DMS53 treated with DMSO at 0.1 percent for 48 hours (cell line): ENCODE results near the gene KCMF1.

Experiments used
- DNase-seq: peaks from one replicate; lab custom pipeline; 2025; ENCODE audit not compliant: unreplicated experiment; lab: John Stamatoyannopoulos, UW

The KCMF1 gene

GRCh38 chr2:84980263-84980983 is 9.5 kb downstream of the KCMF1 start:
- DNase-seq, result no peak

DNA sequence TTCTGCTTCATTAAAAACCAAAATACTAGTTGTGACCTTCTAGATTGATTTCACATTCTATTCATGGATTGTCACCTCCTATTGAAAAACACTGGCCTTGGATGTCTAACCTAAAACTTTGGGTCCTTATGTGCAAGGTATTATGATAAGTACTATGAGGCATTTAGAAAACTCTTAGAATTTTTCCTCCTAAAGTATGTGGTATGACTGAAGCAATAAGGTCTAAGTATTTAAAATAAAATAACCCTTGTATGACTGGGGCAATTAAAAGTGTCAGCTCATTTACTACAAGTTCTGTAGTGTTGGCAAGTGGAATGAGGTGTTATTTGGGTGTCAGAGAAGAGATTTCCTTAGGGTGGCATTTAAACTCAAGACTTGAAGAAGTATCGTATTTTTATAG is 15.1 kb downstream of the KCMF1 start:
- DNase-seq, result no peak

DNA sequence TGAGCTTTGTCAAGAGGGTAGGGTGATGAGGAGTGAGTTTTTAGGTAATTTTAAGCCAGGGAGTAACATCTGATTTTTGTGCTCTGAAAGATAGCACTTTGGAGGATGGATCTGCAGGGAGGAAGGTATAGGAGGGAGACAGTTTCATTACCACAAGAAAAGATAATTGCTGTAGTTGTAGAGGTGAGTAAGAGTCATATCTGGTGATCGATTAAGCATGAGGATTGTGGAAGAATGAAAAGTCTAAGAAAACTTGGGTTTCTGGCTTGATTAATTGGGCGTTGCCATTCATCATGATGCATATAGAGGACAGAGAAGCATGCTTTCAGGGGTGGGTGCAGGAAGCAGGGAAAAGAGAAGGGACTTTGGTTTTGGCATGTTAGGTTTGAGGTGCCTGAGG is 18.5 kb downstream of the KCMF1 start:
- DNase-seq, result no peak

DNA sequence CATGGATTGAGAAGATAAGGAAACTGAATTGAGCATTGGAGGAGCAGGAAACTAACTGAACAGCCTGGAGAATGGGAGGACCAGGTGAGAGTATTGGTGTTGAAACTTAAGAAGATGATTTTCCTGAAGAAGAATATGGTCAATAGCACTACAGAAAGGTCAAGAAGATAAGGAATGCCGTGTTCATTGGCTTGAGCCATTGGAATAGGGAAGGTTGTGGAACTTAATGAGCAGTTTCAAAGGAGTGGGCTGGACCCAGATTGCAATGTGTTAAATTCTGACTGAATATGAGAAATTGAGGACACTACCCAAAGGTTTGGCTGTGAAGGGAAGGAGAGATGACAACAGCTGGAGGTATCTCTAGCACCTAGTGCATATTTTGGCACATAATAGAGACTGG is 19.0 kb downstream of the KCMF1 start:
- no peak for DNase-seq

DNA sequence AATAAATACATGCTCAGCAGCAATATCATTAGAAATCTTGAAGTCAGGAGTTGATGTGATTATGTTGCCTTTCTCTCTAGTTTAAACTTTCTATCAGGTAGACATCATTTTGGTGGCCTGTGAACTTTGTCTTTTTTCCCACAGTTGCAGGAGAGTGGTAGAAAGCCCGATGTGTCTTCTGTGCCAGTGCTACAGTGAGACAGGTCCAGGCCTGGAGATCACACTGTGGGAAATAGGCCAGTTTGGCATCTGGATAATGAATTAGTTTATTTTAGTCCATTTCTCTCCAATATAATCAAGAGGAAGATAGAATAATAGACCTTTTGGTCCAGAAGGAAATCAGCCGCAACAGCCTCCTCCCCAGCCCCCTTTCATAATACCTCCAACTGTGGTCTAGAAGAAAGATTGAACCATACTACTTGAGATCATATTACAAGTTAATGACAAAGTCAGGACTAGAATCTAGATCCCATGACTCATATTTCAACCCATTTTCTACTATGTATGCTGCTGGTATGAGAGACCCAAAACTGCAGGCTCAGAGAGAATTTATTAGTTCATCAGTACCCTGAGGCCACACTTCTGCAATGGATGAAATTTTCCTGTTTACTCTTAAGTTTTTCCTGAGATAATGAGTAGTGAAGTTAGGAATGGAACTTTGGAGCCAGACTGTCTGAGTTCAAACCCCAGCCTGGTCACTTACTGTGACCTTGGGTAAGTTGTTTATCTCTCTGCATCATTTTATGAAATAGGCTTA is 20.6 kb downstream of the KCMF1 start:
- no peak for DNase-seq

GRCh38 chr2:84995826-84996225 is 24.9 kb downstream of the KCMF1 start:
- DNase-seq, result no peak

- no peak for DNase-seq
These were observed 25.9 kb downstream of the KCMF1 start for GRCh38 chr2:84996909-84997308.

DNA sequence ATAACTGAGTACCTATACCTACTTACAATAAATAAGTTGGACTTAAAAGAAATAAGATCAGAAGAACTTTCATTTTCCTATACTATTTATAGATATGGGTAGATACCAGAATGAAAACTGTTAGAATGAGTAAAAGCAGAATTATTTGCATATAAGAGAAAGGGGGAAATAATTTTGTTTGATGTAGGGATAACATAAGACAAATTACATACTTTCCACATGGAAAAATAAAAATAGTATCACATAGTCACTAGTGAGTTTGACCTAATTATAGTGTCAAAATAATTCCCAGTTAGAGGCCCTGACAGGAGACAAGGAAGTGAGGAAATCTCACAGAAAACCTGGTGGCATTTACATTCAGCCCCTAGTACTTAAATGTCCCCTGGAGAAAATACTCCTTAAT is 28.6 kb downstream of the KCMF1 start:
- DNase-seq, result no peak

- no peak for DNase-seq
These were observed 30.6 kb downstream of the KCMF1 start for GRCh38 chr2:85001595-85001994.

DNA sequence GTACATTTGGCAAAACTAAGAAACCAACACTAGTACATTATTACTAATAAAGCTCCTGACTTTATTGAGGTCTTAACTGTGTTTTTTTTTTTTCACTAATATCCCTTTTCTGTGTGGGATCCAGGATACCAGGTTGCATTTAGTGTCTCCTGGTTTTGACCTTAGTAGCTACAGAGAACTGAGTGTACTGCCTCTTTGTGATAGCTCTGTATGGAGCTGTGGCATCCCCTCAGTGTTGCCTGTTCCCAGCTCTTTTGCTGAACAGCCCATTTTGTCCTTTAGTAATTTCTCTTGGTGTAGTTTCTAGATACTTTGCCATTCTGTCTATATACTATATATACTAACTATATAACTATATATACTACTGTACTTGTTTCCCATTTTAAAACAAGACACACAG is 31.6 kb downstream of the KCMF1 start:
- no peak for DNase-seq

DNA sequence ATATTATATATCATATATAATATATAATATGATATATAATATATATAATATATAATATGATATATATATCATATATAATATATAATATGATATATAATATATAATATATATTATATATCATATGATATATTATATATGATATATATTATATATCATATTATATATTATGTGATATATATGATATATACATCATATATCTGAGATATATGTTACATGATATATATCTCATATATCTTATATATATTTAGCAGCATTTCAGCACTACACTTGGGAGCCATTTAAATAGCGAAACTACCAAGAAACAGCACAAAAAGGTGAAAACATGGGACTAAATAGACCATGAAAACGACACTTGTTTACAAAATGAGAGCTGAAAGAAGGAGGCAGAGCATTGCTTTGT is 37.3 kb downstream of the KCMF1 start:
- DNase-seq, result no peak

DNA sequence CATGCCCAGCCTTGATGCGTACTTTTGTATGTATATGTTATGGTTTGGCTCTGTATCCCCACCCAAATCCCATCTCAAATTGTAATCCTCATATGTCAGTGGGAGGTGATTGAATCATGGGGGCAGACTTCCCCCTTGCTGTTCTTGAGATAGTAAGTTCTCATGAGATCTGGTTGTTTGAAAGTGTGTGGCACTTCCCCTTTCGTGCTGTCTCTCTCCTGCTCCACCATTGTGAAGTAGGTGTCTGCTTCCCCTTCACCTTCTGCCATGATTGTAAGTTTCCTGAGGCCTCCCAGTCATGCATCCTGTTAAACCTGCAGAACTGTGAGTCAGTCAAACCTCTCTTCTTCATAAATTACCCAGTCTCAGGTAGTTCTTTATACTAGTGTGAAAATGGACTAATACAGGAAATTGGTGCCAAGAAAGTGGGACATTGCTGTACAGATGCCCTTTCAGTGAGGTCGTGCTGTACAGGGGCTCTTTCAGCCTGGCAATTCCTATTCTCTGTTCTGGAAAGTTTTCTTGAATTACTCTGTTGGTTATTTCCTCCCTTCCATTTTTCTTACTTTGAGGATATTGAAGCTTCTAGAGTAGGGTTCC is 38.2 kb downstream of the KCMF1 start:
- DNase-seq, result no peak

- no peak for DNase-seq
These were observed 39.4 kb downstream of the KCMF1 start for GRCh38 chr2:85010404-85010803.

DNA sequence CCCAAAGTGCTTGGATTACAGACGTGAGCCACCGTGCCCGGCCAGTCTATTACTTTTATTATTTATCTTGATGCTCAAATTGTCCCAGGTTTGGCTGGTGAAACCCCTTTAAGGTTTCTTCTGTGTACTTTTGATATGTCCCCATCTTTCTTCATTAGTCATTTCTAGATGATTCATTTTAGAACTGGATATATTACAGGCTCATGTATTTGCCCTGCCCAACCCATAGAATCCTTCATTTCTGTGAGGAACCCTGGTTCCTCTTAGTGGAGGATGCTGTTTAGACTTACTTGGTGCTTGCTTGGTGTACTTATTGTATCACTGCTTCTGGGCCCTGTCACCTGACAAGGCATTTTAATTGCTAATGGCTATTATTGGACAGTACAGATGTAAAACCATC is 40.1 kb downstream of the KCMF1 start:
- DNase-seq, result no peak

DNA sequence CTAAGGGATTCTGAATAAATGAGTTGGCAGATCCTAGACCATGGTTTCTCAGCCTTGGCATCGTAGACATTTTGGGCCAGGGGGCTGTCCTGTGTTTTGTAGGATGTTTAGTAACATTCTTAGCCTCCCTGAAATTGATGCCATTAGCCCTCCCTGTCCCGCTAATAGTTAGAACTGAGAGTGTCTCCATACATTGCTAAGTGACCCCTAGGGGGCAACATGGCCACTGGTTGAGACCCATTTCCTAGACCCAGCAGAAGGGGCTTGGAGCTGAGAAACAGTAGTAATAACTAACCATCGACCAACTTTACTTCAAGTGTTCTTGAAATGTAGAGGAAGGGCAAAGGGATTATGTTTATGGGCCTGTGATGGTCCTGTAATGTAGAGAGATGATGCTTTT is 40.8 kb downstream of the KCMF1 start:
- no peak for DNase-seq

DNA sequence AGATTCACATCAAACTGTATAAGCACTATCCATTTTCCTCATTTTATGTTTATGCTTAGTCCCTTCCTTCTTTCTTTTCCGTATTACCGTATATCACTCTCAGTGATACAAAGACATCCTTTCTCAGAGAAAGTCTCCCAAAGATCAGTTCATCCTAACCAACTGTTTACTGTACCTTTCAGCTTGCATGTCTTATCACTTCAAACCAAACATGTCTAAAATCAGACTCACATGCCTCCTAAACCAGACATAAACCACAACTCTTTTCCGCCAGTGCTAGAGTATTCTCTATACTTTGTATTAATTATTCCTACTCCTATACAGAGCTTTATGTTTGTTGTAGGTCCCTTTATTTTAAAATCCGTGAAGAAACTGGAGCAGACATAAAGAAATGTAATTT is 41.5 kb downstream of the KCMF1 start:
- no peak for DNase-seq

- no peak for DNase-seq
These were observed 41.9 kb downstream of the KCMF1 start for GRCh38 chr2:85012855-85013254.

DNA sequence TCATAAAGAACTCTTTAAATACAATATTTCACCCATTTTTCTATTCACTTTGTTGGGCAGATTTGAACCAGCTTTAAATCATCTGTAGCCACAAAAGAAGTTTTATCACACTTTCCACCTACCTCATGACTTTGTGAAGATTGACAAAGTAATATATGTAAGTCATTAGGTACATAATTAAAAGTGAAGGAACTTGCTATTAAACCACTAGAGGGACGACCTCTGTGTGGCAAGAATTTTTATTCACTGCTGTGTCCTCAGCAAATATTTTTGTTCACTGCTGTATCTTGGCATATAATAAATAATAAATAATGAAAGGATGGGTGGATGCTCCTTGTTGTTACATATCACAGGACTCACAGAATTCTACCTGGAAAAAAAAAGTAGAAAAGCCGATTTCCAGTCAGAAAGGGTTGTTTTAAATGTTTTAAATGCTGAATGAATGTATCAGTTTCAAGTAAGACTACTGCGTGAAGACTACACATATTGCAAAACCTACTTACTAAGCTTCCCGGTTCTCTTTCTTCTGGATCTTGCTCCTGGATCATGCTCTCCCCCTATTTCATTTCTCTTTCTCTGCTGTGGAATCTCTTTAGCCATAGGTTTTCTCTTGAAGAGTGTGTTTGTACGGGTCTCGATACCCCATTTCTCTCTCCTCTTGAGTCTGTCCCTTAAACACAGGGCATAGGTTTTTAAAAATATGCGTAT is 44.8 kb downstream of the KCMF1 start:
- no peak for DNase-seq

DNA sequence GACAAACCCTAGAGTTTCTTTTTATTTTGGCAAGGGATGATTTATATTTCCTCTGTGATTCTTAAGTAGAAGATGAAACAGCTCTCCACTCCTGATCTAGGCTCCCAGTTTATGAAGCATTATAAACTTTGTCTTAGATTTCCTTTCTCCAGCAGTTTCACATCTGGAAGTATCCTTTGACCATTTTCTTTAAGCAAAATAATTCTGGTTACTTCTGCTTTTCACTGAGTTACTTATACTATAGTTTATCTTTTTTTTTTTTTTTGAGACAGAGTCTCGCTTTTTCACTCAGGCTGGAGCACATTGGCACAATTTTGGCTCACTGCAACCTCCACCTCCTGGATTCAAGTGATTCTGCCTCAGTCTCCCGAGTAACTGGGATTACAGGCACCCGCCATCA is 45.5 kb downstream of the KCMF1 start:
- no peak for DNase-seq

DNA sequence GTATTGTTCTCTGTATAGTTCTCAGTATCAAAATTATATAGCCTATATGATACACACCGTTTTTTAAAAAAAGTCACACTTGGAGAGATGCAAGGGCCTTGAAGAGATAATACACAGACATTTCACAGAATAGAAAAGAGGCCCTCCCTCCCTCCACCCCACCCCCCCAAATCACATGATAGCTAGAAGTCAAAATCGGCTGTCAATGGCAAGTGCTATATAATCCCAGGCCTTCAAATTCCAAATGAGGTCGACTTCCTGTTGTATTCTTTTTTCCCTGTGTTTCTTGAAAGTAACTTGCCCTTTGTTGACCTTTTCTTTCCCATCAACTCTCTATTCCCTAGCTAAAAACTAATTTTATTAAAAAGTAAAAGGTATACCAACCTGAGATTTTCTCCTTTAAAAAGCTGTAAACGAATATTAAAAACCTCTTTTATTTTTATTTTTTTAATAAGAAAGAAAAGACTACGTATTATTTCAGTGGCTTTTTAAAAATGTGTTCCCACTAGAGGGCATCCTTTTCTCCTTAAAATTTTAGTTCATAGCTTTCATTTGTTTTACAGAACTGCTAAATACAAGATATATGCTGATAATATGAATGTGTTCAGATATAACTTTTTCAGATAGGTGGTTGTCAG is 46.6 kb downstream of the KCMF1 start:
- no peak for DNase-seq

GRCh38 chr2:85018049-85018447 is 47.1 kb downstream of the KCMF1 start:
- DNase-seq, result no peak
